Measurements from ENCODE around the gene FARP1. TPM values are rescaled to one million over a fixed set of nuclear protein-coding genes. Genes with fewer than 3 reads are reported as not detected.

Gene FARP1
- total RNA-seq, 1 donor from 2014 or later: 17.7 TPM

DNA sequence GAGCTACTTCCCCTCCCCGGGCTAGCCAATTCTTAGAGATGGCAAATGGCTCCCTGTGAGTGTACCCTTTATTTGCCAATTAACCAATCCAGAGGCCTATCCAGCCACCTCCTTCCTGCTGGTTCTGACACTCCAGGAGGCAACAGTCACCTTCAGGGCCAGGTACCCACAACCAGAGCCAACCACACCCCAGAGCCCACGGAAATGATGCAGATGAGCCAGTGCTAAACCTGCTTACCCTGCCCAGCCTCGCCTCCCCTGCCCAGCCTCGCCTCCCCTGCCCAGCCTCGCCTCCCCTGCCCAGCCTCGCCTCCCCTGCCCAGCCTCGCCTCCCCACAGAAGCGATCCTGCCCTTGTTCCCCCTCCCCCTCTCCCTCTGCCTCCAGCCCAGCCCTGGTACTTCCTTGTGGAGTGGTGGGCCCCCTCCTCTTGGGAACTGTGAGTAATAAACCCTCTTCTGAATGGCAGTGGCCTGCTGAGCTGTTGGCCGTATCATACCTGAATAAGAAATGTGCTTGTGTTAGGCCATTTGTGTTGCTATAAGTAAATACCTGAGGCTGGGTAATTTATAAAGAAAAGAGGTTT lies 207.9 kb downstream of the FARP1 start:
- no peak overlapping the region for H3K4me3 ChIP-seq
- H3K4me1 ChIP-seq: peaks cover 13% of the 10 kb centered on the region
- TF ChIP-seq POLR2AphosphoS5 (IDR thresholded peaks at IDR 0.05; ENCODE audit: insufficient read depth in 1 of 2, low read depth in 1 of 2): no peak
- no peak for TF ChIP-seq CTCF (IDR thresholded peaks at IDR 0.05)
- TF ChIP-seq POLR2A (IDR thresholded peaks at IDR 0.05): no peak
- no peak overlapping the region for H3K27ac ChIP-seq
- H3K36me3 ChIP-seq: no peaks in the 10 kb centered on the region
- H3K27me3 ChIP-seq: no peaks in the 10 kb centered on the region
- intact Hi-C loops (cut with DNase I): loop anchor here (10.0 kb wide), 1 partner anchor 1916 kb away; no protein-coding TSS in a partner anchor
- no peak for DNase-seq (ENCODE audit: extremely low spot score in 2 of 2)
- H3K9me3 ChIP-seq: no peaks in the 10 kb centered on the region

- TF ChIP-seq CTCF (IDR thresholded peaks at IDR 0.05): no peak
- no peak for TF ChIP-seq POLR2AphosphoS5 (IDR thresholded peaks at IDR 0.05; ENCODE audit: insufficient read depth in 1 of 2, low read depth in 1 of 2)
- TF ChIP-seq POLR2A (IDR thresholded peaks at IDR 0.05): no peak
- intact Hi-C loops (cut with DNase I): loop anchor here (10.0 kb wide), 1 partner anchor 1917 kb away; no protein-coding TSS in a partner anchor
- H3K27me3 ChIP-seq: no peaks in the 10 kb centered on the region
These were observed 208.7 kb downstream of the FARP1 start for GRCh38 chr13:98351636-98352035.

GRCh38 chr13:98352226-98352625 lies 209.3 kb downstream of the FARP1 start:
- Histone ChIP-seq H3K27ac (no peak overlapping the region), H3K4me1 (peaks cover 13% of the 10 kb centered on the region), H3K9me3 (no peaks in the 10 kb centered on the region), H3K27me3 (no peaks in the 10 kb centered on the region), H3K36me3 (no peaks in the 10 kb centered on the region), H3K4me3 (no peak overlapping the region)
- TF ChIP-seq CTCF (IDR thresholded peaks at IDR 0.05) (no peak), POLR2AphosphoS5 (IDR thresholded peaks at IDR 0.05; ENCODE audit: insufficient read depth in 1 of 2, low read depth in 1 of 2) (no peak), POLR2A (IDR thresholded peaks at IDR 0.05) (no peak)
- DNase-seq (ENCODE audit: extremely low spot score in 2 of 2): no peak
- intact Hi-C loops (cut with DNase I): loop anchor here (10.0 kb wide), 1 partner anchor 1917 kb away; no protein-coding TSS in a partner anchor

More at GRCh38 chr13:98351636-98352035, 208.7 kb downstream of the FARP1 start:
- H3K36me3 ChIP-seq: no peaks in the 10 kb centered on the region
- H3K4me1 ChIP-seq: peaks cover 13% of the 10 kb centered on the region
- H3K4me3 ChIP-seq: no peak overlapping the region
- no peaks in the 10 kb centered on the region for H3K9me3 ChIP-seq
- H3K27ac ChIP-seq: no peak overlapping the region
- no peak for DNase-seq (ENCODE audit: extremely low spot score in 2 of 2)

DNA sequence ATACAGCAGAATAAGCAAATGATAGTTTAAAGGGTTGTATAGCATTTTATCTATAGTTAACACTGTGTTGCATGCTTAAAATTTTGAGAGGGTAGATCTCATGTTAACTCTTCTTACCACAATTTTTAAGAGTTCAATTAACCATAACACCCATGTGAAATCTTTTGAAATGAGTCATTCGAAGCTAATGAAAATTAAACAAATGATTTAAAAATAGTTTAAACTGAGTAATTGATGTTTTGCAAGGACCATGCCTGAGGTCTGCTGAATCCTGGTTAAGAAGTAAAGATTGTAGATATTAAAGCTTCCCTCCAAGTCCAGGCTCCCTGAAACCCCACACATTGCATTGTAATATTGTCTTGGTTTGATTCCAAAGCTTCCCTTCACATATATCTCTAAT lies 210.9 kb downstream of the FARP1 start:
- Histone ChIP-seq H3K27me3 (no peaks in the 10 kb centered on the region), H3K36me3 (no peaks in the 10 kb centered on the region), H3K4me1 (peaks cover 4% of the 10 kb centered on the region), H3K27ac (no peak overlapping the region), H3K4me3 (no peak overlapping the region), H3K9me3 (no peaks in the 10 kb centered on the region)
- no peak for DNase-seq (ENCODE audit: extremely low spot score in 2 of 2)
- intact Hi-C loops (cut with DNase I): loop anchor here (10.0 kb wide), 1 partner anchor 1919 kb away; no protein-coding TSS in a partner anchor
- TF ChIP-seq POLR2AphosphoS5 (IDR thresholded peaks at IDR 0.05; ENCODE audit: insufficient read depth in 1 of 2, low read depth in 1 of 2) (no peak), POLR2A (IDR thresholded peaks at IDR 0.05) (no peak), CTCF (IDR thresholded peaks at IDR 0.05) (no peak)

- DNase-seq (ENCODE audit: extremely low spot score in 2 of 2): no peak
- Histone ChIP-seq H3K9me3 (no peaks in the 10 kb centered on the region), H3K4me3 (no peak overlapping the region), H3K27me3 (no peaks in the 10 kb centered on the region), H3K4me1 (no peaks in the 10 kb centered on the region), H3K27ac (no peak overlapping the region), H3K36me3 (no peaks in the 10 kb centered on the region)
- TF ChIP-seq POLR2A (IDR thresholded peaks at IDR 0.05): no peak
- TF ChIP-seq CTCF (IDR thresholded peaks at IDR 0.05): no peak
- no peak for TF ChIP-seq POLR2AphosphoS5 (IDR thresholded peaks at IDR 0.05; ENCODE audit: insufficient read depth in 1 of 2, low read depth in 1 of 2)
- intact Hi-C loops (cut with DNase I): loop anchor here (10.0 kb wide), 1 partner anchor 1924 kb away; no protein-coding TSS in a partner anchor
These were observed 216.0 kb downstream of the FARP1 start for GRCh38 chr13:98358937-98359336.
